HUES64 (cell line): Measurements from ENCODE around the gene NUDT14.

Experiments used
- H3K27ac ChIP-seq: 2 replicates; pipeline ENCODE4 v1.7.0; 2013; ENCODE audit warnings: low read depth, low read length, inconsistent platforms
- H3K27me3 ChIP-seq: 2 replicates; pipeline ENCODE4 v1.6.1; 2013; ENCODE audit warnings: mild to moderate bottlenecking, low read length; ENCODE audit not compliant: insufficient read depth
- H3K36me3 ChIP-seq: 2 replicates; pipeline ENCODE4 v1.6.1; 2013; ENCODE audit warnings: mild to moderate bottlenecking, low read length; ENCODE audit not compliant: insufficient read depth
- H3K4me1 ChIP-seq: 2 replicates; pipeline ENCODE4 v1.6.1; 2013; ENCODE audit warnings: mild to moderate bottlenecking, low read length, moderate library complexity; ENCODE audit not compliant: insufficient read depth
- H3K4me3 ChIP-seq: 2 replicates; pipeline ENCODE4 v1.5.1; 2013; ENCODE audit warnings: mild to moderate bottlenecking, low read length, moderate library complexity
- H3K9ac ChIP-seq: 2 replicates; pipeline ENCODE4 v1.6.1; 2013; ENCODE audit warnings: mild to moderate bottlenecking, low read depth, low read length
- H3K9me3 ChIP-seq: 2 replicates; pipeline ENCODE4 v1.6.1; 2013; ENCODE audit warnings: low read depth, low read length; ENCODE audit not compliant: insufficient read depth
- WGBS: fragments of 150-250, 120-280 bp; methylation state at CpG from one replicate; pipeline ENCODE4 v1.1.7; 2013; ENCODE audit warnings: missing lambda C conversion rate; 5-methylcytosine and 5-hydroxymethylcytosine counted together

The NUDT14 gene

DNA sequence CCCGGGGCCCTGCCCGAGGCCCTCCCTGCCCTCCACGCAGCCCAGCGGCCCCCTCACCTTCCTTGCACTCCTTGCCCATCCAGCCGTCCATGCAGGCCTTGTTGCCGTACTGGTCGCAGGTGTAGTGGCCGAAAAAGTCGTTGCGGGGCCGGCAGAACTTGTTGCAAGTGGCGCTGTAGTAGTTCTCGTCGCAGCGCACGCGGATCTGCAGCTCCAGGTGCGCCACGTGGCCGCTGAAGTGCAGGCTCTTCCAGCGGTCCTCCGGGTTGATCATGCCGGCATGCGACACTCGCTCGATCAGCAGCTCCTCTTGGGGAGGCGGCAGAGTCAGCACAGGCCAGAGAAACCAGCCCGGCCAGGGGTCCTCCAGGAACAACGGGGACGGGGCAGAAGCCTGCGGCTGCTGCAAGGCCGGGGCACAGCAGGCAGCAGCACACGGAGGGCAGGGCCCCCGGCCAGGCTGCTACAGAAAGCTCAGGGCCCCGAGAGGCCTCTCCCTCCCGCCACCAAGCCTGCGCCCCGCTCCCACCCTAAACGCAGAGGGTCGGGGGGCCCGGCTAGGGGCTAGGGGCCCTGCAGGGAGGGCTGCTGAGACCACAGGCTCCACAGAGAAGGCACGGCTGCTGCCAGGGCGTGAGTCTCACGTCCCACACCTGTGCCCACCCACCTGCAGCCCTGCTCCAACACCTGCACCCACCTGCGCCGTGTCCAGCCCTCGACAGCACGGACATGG lies 25.3 kb downstream of the NUDT14 start:
- Histone ChIP-seq H3K9ac (no peak overlapping the region; the same call in 1 of the 2 replicates), H3K36me3 (no peaks in the 10 kb centered on the region), H3K9me3 (no peaks in the 10 kb centered on the region), H3K4me3 (no peak overlapping the region), H3K27ac (no peak overlapping the region), H3K27me3 (no peaks in the 10 kb centered on the region), H3K4me1 (no peaks in the 10 kb centered on the region)
- 85% methylated on average over 48 of the region's 48 CpGs for WGBS

- H3K4me1 ChIP-seq: no peaks in the 10 kb centered on the region
- H3K9me3 ChIP-seq: no peaks in the 10 kb centered on the region
- H3K4me3 ChIP-seq: no peak overlapping the region
- no peak overlapping the region for H3K27ac ChIP-seq
- H3K36me3 ChIP-seq: no peaks in the 10 kb centered on the region
- H3K9ac ChIP-seq: no peak overlapping the region; the same call in 1 of the 2 replicates
- 85% methylated on average over 24 of the region's 24 CpGs for WGBS
- no peaks in the 10 kb centered on the region for H3K27me3 ChIP-seq
Measured at GRCh38 chr14:105155071-105155651, 26.0 kb downstream of the NUDT14 start.

- no peak overlapping the region for H3K27ac ChIP-seq
- no peaks in the 10 kb centered on the region for H3K4me1 ChIP-seq
- H3K4me3 ChIP-seq: no peak overlapping the region
- no peaks in the 10 kb centered on the region for H3K27me3 ChIP-seq
- H3K9me3 ChIP-seq: no peaks in the 10 kb centered on the region
- H3K36me3 ChIP-seq: no peaks in the 10 kb centered on the region
- no peak overlapping the region for H3K9ac ChIP-seq
- 88% methylated on average over 12 of the region's 12 CpGs for WGBS
Measured at GRCh38 chr14:105154476-105154871, 26.6 kb downstream of the NUDT14 start.

- Histone ChIP-seq H3K9me3 (no peaks in the 10 kb centered on the region), H3K36me3 (no peaks in the 10 kb centered on the region), H3K9ac (no peak overlapping the region), H3K4me3 (no peak overlapping the region), H3K4me1 (no peaks in the 10 kb centered on the region), H3K27ac (no peak overlapping the region), H3K27me3 (no peaks in the 10 kb centered on the region)
- 94% methylated on average over 26 of the region's 26 CpGs for WGBS
Measured at GRCh38 chr14:105153739-105154475, 27.2 kb downstream of the NUDT14 start.

GRCh38 chr14:105153331-105153731 lies 27.8 kb downstream of the NUDT14 start:
- H3K27ac ChIP-seq: no peak overlapping the region
- no peaks in the 10 kb centered on the region for H3K9me3 ChIP-seq
- no peaks in the 10 kb centered on the region for H3K27me3 ChIP-seq
- 92% methylated on average over 18 of the region's 18 CpGs for WGBS
- no peak overlapping the region for H3K9ac ChIP-seq
- H3K4me1 ChIP-seq: no peaks in the 10 kb centered on the region
- H3K36me3 ChIP-seq: no peaks in the 10 kb centered on the region
- H3K4me3 ChIP-seq: no peak overlapping the region

DNA sequence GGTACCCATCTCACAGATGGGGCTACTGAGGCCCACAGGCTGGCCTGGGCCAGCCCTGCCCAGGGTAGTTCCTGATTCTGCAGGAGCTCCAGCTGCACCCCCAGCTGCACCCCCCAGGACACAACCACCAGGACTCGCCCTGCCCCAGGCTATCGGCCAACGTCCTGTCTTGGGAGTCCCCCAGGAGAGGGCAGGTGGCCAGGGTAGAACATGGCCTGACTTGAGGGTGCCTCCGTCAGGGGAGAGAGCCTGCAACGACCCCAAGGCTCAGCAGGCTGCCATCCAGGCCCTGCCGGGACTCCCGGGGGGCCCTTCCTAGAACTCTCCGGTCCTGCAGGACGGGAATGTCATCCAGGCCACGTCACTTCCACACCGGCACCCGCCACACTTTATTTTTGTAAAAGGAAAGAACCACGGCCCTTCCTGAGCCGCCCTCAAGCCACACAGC lies 28.3 kb downstream of the NUDT14 start:
- Histone ChIP-seq H3K9me3 (no peaks in the 10 kb centered on the region), H3K36me3 (no peaks in the 10 kb centered on the region), H3K4me1 (no peaks in the 10 kb centered on the region), H3K27ac (no peak overlapping the region), H3K9ac (no peak overlapping the region), H3K27me3 (no peaks in the 10 kb centered on the region), H3K4me3 (no peak overlapping the region)
- WGBS: 90% methylated on average over 14 of the region's 14 CpGs

DNA sequence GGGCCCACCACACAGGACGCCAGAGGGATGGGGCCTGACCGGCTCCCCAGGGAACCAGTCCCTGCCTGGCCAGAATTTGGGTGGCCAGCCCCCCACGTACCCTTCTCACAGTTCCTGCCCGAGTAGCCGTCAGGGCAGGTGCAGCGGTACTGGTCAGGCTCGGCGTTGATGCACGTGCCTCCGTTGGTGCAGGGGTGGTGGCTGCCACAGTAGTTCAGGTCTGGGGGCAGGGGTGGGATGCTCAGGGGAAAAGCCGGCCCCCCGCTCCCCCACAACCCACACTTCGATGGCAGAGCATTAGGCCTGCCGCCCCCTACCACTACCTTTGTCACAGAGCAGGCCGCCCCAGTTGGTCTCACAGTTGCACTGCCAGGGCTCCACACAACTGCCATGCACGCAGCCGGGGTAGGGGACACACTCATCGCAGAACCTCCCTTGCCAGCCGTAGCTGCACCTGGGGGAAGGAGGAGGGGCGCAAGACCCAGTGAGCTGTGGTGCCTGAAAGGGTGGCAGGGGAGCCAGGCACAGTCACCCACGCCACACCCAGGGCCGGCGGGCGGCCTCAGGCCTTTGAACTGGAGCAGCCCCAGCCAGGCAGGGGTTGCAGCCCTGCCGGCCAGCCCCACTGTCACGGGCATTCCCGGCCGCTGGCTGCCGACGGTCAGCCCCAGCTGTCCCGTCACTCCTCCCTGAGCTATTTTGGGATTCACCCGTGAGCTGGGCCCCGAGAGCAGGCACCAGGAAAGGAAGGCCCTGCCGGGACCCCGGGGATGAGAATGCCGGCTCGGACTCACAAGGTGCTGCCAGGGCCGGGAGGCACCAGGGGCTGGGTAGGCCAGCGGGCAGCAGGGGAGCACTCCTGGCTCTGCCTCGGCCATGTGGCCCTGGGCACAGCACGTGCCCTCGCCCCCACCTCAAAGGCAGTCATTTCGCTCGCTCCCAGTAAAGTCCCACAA lies 29.0 kb downstream of the NUDT14 start:
- no peak overlapping the region for H3K9ac ChIP-seq
- H3K27me3 ChIP-seq: no peaks in the 10 kb centered on the region
- H3K4me3 ChIP-seq: no peak overlapping the region
- H3K27ac ChIP-seq: no peak overlapping the region
- H3K4me1 ChIP-seq: no peaks in the 10 kb centered on the region
- WGBS: 94% methylated on average over 44 of the region's 44 CpGs
- no peaks in the 10 kb centered on the region for H3K9me3 ChIP-seq
- no peaks in the 10 kb centered on the region; the same call in 1 of the 2 replicates for H3K36me3 ChIP-seq

GRCh38 chr14:105151084-105151837 lies 29.9 kb downstream of the NUDT14 start:
- Histone ChIP-seq H3K27me3 (no peaks in the 10 kb centered on the region), H3K36me3 (no peaks in the 10 kb centered on the region; the same call in 1 of the 2 replicates), H3K9ac (no peak overlapping the region), H3K27ac (no peak overlapping the region), H3K9me3 (no peaks in the 10 kb centered on the region), H3K4me1 (no peaks in the 10 kb centered on the region), H3K4me3 (no peak overlapping the region)
- WGBS: 90% methylated on average over 37 of the region's 37 CpGs

- Histone ChIP-seq H3K36me3 (no peaks in the 10 kb centered on the region; the same call in 1 of the 2 replicates), H3K27ac (no peak overlapping the region), H3K4me1 (no peaks in the 10 kb centered on the region), H3K9ac (no peak overlapping the region), H3K4me3 (no peak overlapping the region), H3K27me3 (no peaks in the 10 kb centered on the region), H3K9me3 (no peaks in the 10 kb centered on the region)
- WGBS: 93% methylated on average over 35 of the region's 35 CpGs
Measured at GRCh38 chr14:105150368-105151083, 30.6 kb downstream of the NUDT14 start.

- no peaks in the 10 kb centered on the region for H3K9me3 ChIP-seq
- no peaks in the 10 kb centered on the region for H3K27me3 ChIP-seq
- H3K36me3 ChIP-seq: no peaks in the 10 kb centered on the region; the same call in 1 of the 2 replicates
- no peaks in the 10 kb centered on the region for H3K4me1 ChIP-seq
- no peak overlapping the region for H3K4me3 ChIP-seq
- no peak overlapping the region for H3K9ac ChIP-seq
- 91% methylated on average over 3 of the region's 4 CpGs for WGBS
- no peak overlapping the region for H3K27ac ChIP-seq
Measured at GRCh38 chr14:105150026-105150367, 31.1 kb downstream of the NUDT14 start.
